MM.1S (cell line): Measurements from ENCODE around the gene TDO2.

ENCODE experiments used
- CTCF ChIP-seq: fragments of 300-600 bp; sonication (generic); IDR thresholded peaks from 2 replicates; pipeline ENCODE4 v1.5.1; 2016; ENCODE audit warnings: antibody characterized with exemption, low read length, mixed read lengths
- EZH2phosphoT487 ChIP-seq: fragments of 300-600 bp; sonication (generic); IDR thresholded peaks from 2 replicates; pipeline ENCODE4 v1.6.1; 2018; ENCODE audit warnings: antibody characterized with exemption, low read length

GRCh38 chr4:155929833-155930232, 26.3 kb downstream of the TDO2 start:
- TF ChIP-seq CTCF, result no peak
- TF ChIP-seq EZH2phosphoT487, result no peak
